HG03066 (cell line): Measurements from ENCODE around the gene CDC23.
"Not testable (repeated sequence)": the region's sequence is repeated elsewhere in the genome, so short reads cannot be mapped to it uniquely, and the experiment has no call there.

Experiments used
- ATAC-seq: cut with Tn5 transposase; IDR thresholded peaks from one replicate; pipeline ENCODE4 v1.9.1; 2021; ENCODE audit warnings: low read depth; ENCODE audit not compliant: unreplicated experiment

Gene CDC23

GRCh38 chr5:138213161-138214029, at the start of gene CDC23:
Gene CDC23 (minus strand): TSS chr5:138213323. CDS start chr5:138213312, 11 bp downstream.
- ATAC-seq = peak; percentile 93

- ATAC-seq = no peak
These were observed 45.7 kb upstream of the CDC23 start for GRCh38 chr5:138258704-138259292.

GRCh38 chr5:138257583-138257982, 44.5 kb upstream of the CDC23 start:
- no peak for ATAC-seq

GRCh38 chr5:138252944-138253343, 39.8 kb upstream of the CDC23 start:
- ATAC-seq = no peak

GRCh38 chr5:138247800-138248199, 34.7 kb upstream of the CDC23 start:
- ATAC-seq = not testable (repeated sequence)

- ATAC-seq = no peak
These were observed 33.7 kb upstream of the CDC23 start for GRCh38 chr5:138246822-138247221.

GRCh38 chr5:138246334-138246733, 33.2 kb upstream of the CDC23 start:
- ATAC-seq = no peak

GRCh38 chr5:138245717-138246116, 32.6 kb upstream of the CDC23 start:
- ATAC-seq = no peak

GRCh38 chr5:138243794-138244193, 30.7 kb upstream of the CDC23 start:
- ATAC-seq = no peak

- ATAC-seq = no peak
These were observed 28.8 kb upstream of the CDC23 start for GRCh38 chr5:138241688-138242571.

- no peak for ATAC-seq
These were observed 27.7 kb upstream of the CDC23 start for GRCh38 chr5:138240650-138241385.

GRCh38 chr5:138238034-138238433, 24.9 kb upstream of the CDC23 start:
- no peak for ATAC-seq

- ATAC-seq = no peak
These were observed 21.5 kb upstream of the CDC23 start for GRCh38 chr5:138234651-138235050.

- ATAC-seq = no peak
These were observed 20.2 kb upstream of the CDC23 start for GRCh38 chr5:138233280-138233679.

- no peak for ATAC-seq
These were observed 18.0 kb upstream of the CDC23 start for GRCh38 chr5:138230981-138231589.

GRCh38 chr5:138230261-138230660, 17.1 kb upstream of the CDC23 start:
- no peak for ATAC-seq

GRCh38 chr5:138229387-138229786, 16.3 kb upstream of the CDC23 start:
- ATAC-seq = no peak

GRCh38 chr5:138226910-138227309, 13.8 kb upstream of the CDC23 start:
- ATAC-seq = no peak

GRCh38 chr5:138224712-138225111, 11.6 kb upstream of the CDC23 start:
- ATAC-seq = no peak

- no peak for ATAC-seq
These were observed 10.4 kb upstream of the CDC23 start for GRCh38 chr5:138223532-138223931.
